HG02759 (cell line): ENCODE measurements around the gene PHC2.

ENCODE experiments used
- ATAC-seq: cut with Tn5 transposase; IDR thresholded peaks from one replicate; pipeline ENCODE4 v1.9.1; 2021; ENCODE audit warnings: mild to moderate bottlenecking, moderate library complexity; ENCODE audit not compliant: unreplicated experiment

Gene PHC2

GRCh38 chr1:33430692-33431593, at the start of gene PHC2:
Gene PHC2 (minus strand): TSS chr1:33431095. CDS start chr1:33375539, 55,556 bp downstream.
- peak; percentile 93 for ATAC-seq

- ATAC-seq: no peak
Observed at GRCh38 chr1:33477451-33477850, 46.6 kb upstream of the PHC2 start.

- ATAC-seq: no peak
Observed at GRCh38 chr1:33473900-33474299, 43.0 kb upstream of the PHC2 start.

GRCh38 chr1:33472269-33472980, 41.5 kb upstream of the PHC2 start, which contains the start of gene ZSCAN20:
Gene ZSCAN20 (plus strand): TSS chr1:33472645. CDS start chr1:33479289, 6,644 bp downstream.
- peak; percentile 93 for ATAC-seq

GRCh38 chr1:33471416-33471815, 40.5 kb upstream of the PHC2 start:
- no peak for ATAC-seq

GRCh38 chr1:33470495-33471012, 39.7 kb upstream of the PHC2 start:
- ATAC-seq: no peak

GRCh38 chr1:33469691-33470090, 38.8 kb upstream of the PHC2 start:
- ATAC-seq: no peak

- ATAC-seq: no peak
Observed at GRCh38 chr1:33468967-33469366, 38.1 kb upstream of the PHC2 start.

GRCh38 chr1:33468531-33468930, 37.6 kb upstream of the PHC2 start:
- ATAC-seq: no peak

GRCh38 chr1:33468011-33468410, 37.1 kb upstream of the PHC2 start:
- no peak for ATAC-seq

GRCh38 chr1:33466159-33466558, 35.3 kb upstream of the PHC2 start:
- ATAC-seq: no peak

- no peak for ATAC-seq
Observed at GRCh38 chr1:33465316-33465715, 34.4 kb upstream of the PHC2 start.

GRCh38 chr1:33464552-33464951, 33.7 kb upstream of the PHC2 start:
- no peak for ATAC-seq

- no peak for ATAC-seq
Observed at GRCh38 chr1:33462405-33463164, 31.7 kb upstream of the PHC2 start.

GRCh38 chr1:33460947-33461629, 30.2 kb upstream of the PHC2 start:
- peak; percentile 64 for ATAC-seq

GRCh38 chr1:33460144-33460543, 29.2 kb upstream of the PHC2 start:
- no peak for ATAC-seq

- ATAC-seq: no peak
Observed at GRCh38 chr1:33459691-33460090, 28.8 kb upstream of the PHC2 start.

- no peak for ATAC-seq
Observed at GRCh38 chr1:33456502-33456886, 25.6 kb upstream of the PHC2 start.

GRCh38 chr1:33455539-33456501, 24.9 kb upstream of the PHC2 start:
- peak; percentile 53 for ATAC-seq
